GM23248 (cell line): Measurements from ENCODE around the gene NCF4. TPM values are rescaled to one million over a fixed set of nuclear protein-coding genes. Genes with fewer than 3 reads are reported as not detected.

Experiments
- DNase-seq: peaks from one replicate; pipeline ENCODE4 v3.0.0-alpha.2; 2015
- H2AFZ ChIP-seq: fragments of 200-600 bp; sonication (generic); 2 replicates; pipeline ENCODE4 v1.6.1; 2016; ENCODE audit warnings: antibody characterized with exemption
- H3F3A ChIP-seq: fragments of 200-600 bp; sonication (generic); 2 replicates; pipeline ENCODE4 v1.6.1; 2016; ENCODE audit warnings: mild to moderate bottlenecking, antibody characterized with exemption, mixed run types; ENCODE audit not compliant: insufficient read depth
- H3K27ac ChIP-seq: fragments of 200-600 bp; sonication (generic); 2 replicates; pipeline ENCODE4 v1.5.1; 2016; ENCODE audit warnings: mild to moderate bottlenecking
- H3K27me3 ChIP-seq: fragments of 200-600 bp; sonication (generic); replicated peaks from 2 replicates; pipeline ENCODE4 v1.6.1; 2016; ENCODE audit warnings: mild to moderate bottlenecking; ENCODE audit not compliant: insufficient read depth
- H3K36me3 ChIP-seq: fragments of 200-600 bp; sonication (generic); 2 replicates; pipeline ENCODE4 v1.6.1; 2016; ENCODE audit warnings: low read depth, mild to moderate bottlenecking
- H3K4me1 ChIP-seq: fragments of 200-600 bp; sonication (generic); 2 replicates; pipeline ENCODE4 v1.6.1; 2016; ENCODE audit warnings: mild to moderate bottlenecking; ENCODE audit not compliant: insufficient read depth
- H3K4me2 ChIP-seq: fragments of 200-600 bp; sonication (generic); one replicate; pipeline ENCODE4 v1.6.1; 2016; ENCODE audit warnings: mild to moderate bottlenecking; ENCODE audit not compliant: unreplicated experiment
- H3K4me3 ChIP-seq: fragments of 200-600 bp; sonication (generic); 2 replicates; pipeline ENCODE4 v1.5.1; 2016; ENCODE audit warnings: mild to moderate bottlenecking
- H3K79me2 ChIP-seq: fragments of 200-600 bp; sonication (generic); 2 replicates; pipeline ENCODE4 v1.6.1; 2016; ENCODE audit warnings: mild to moderate bottlenecking; ENCODE audit not compliant: insufficient read depth
- H3K9ac ChIP-seq: fragments of 200-600 bp; sonication (generic); 2 replicates; pipeline ENCODE4 v1.6.1; 2016; ENCODE audit warnings: mild to moderate bottlenecking
- H3K9me2 ChIP-seq: fragments of 200-600 bp; sonication (generic); 2 replicates; pipeline ENCODE4 v1.6.1; 2016; ENCODE audit warnings: mixed run types, mild to moderate bottlenecking, moderate library complexity; ENCODE audit not compliant: insufficient read depth
- H3K9me3 ChIP-seq: fragments of 200-600 bp; sonication (generic); one replicate; pipeline ENCODE4 v1.6.1; 2017; ENCODE audit warnings: low read depth
- H4K20me1 ChIP-seq: fragments of 200-600 bp; sonication (generic); 2 replicates; pipeline ENCODE4 v1.6.0; 2016; ENCODE audit not compliant: insufficient read depth
- EZH2 ChIP-seq: fragments of 200-600 bp; sonication (generic); IDR thresholded peaks from 2 replicates; pipeline ENCODE4 v1.6.1; 2018; ENCODE audit warnings: antibody characterized with exemption, mild to moderate bottlenecking; ENCODE audit not compliant: insufficient read depth, poor library complexity, severe bottlenecking
- EZH2phosphoT487 ChIP-seq: fragments of 200-600 bp; sonication (generic); IDR thresholded peaks from 2 replicates; pipeline ENCODE4 v1.6.1; 2018; ENCODE audit warnings: antibody characterized with exemption, moderate library complexity, mild to moderate bottlenecking, low read depth; ENCODE audit not compliant: insufficient read depth
- WGBS, 2 experiments: methylation state at CpG; one replicate each; pipeline ENCODE4 v1.1.6; 2015 to 2017; ENCODE audit warnings: low lambda C conversion rate in 2 of 2, low coverage in 1 of 2; ENCODE audit errors: missing lambda C conversion rate in 2 of 2; 5-methylcytosine and 5-hydroxymethylcytosine counted together
- in situ Hi-C: fragments of 300-500 bp; cut with MboI; formaldehyde crosslinking; loops from 2 replicates; pipeline ENCODE4 v1.15.0; 2020
- polyA plus RNA-seq: library from polyadenylated mRNA; unstranded; fragments of >200 nt; fragmentation: Nextera tagmentation; extraction: Ambion mirVana; gene quantifications from 2 replicates; pipeline ENCODE4 v1.2.1, GENCODE V29; 2016
- total RNA-seq: library from RNA; depleted of rRNA; stranded (reverse); fragments of >200 nt; shearing (Covaris generic); gene quantifications from 2 replicates; pipeline ENCODE4 v1.2.3, GENCODE V29; 2014

NCF4 gene
- total and polyA plus RNA-seq, 2 experiments from 2014 or later, result not detected

GRCh38 chr22:36831717-36832116 is 29.1 kb upstream of the NCF4 start:
- no peaks in the 10 kb centered on the region for H4K20me1 ChIP-seq
- H3F3A ChIP-seq, result no peaks in the 10 kb centered on the region
- TF ChIP-seq EZH2 (no peak), EZH2phosphoT487 (no peak)
- no peaks in the 10 kb centered on the region for H3K79me2 ChIP-seq
- H3K4me1 ChIP-seq, result no peaks in the 10 kb centered on the region
- H3K4me2 ChIP-seq, result no peak overlapping the region
- WGBS, 2 experiments, result 61 to 67% methylated on average over 3 of the region's 3 CpGs
- no peaks in the 10 kb centered on the region for H3K9me3 ChIP-seq
- H3K9me2 ChIP-seq, result no peaks in the 10 kb centered on the region
- H3K9ac ChIP-seq, result no peak overlapping the region
- H3K27me3 ChIP-seq, result peaks cover 53% of the 10 kb centered on the region
- H3K36me3 ChIP-seq, result no peaks in the 10 kb centered on the region
- no peak overlapping the region for H3K27ac ChIP-seq
- H2AFZ ChIP-seq, result no peak overlapping the region
- in situ Hi-C loops, result no loop called here
- no peak overlapping the region for H3K4me3 ChIP-seq
- no peak for DNase-seq

DNA sequence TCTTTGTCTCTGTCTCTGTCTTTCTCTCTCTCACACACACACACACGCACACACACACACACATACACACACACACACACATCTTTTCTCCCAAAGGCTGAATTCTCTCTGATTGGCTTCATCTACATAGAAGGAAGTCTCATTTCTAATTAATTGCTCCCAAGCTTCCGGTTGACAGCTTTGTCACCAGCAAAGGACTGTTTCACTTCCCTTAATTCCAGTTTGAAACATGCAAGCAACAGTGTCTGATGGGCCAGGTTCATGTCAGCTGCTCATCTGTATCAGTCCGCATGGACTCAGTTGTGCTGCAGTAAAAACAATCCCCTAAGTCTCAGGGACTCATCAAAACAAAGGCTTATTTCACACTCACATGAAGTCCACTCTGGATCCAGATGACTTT is 27.7 kb upstream of the NCF4 start:
- H3F3A ChIP-seq, result no peaks in the 10 kb centered on the region
- H3K36me3 ChIP-seq, result no peaks in the 10 kb centered on the region
- no peaks in the 10 kb centered on the region for H3K9me2 ChIP-seq
- H4K20me1 ChIP-seq, result no peaks in the 10 kb centered on the region
- no peak overlapping the region for H3K4me2 ChIP-seq
- DNase-seq, result no peak
- no peaks in the 10 kb centered on the region for H3K9me3 ChIP-seq
- peaks cover 40% of the 10 kb centered on the region for H3K27me3 ChIP-seq
- TF ChIP-seq EZH2phosphoT487 (no peak), EZH2 (no peak)
- no peak overlapping the region for H3K4me3 ChIP-seq
- 55 to 66% methylated on average over 3 of the region's 3 CpGs for WGBS, 2 experiments
- H2AFZ ChIP-seq, result no peak overlapping the region
- H3K4me1 ChIP-seq, result no peaks in the 10 kb centered on the region
- in situ Hi-C loops, result no loop called here
- no peak overlapping the region for H3K27ac ChIP-seq
- H3K79me2 ChIP-seq, result no peaks in the 10 kb centered on the region
- H3K9ac ChIP-seq, result no peak overlapping the region

DNA sequence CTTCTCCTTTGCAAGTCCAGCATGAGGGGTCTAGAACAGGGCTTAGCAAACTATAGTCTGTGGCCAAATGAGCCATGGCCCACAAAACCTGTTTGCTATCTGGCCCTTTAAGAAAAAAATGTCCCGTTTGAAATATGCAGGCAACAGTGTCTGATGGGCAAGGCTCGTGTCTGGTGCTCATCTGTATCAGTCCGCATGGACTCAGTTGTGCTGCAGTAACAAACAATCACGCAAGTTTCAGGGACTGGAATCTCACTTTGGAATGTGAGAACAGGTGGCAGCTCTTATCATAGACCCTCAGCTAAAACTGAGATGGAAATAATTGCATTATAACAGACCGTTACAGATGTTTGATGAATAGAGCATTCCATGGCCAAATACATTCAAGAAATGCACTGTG is 24.9 kb upstream of the NCF4 start:
- no peaks in the 10 kb centered on the region for H3K36me3 ChIP-seq
- 46 to 49% methylated on average over 5 of the region's 5 CpGs for WGBS, 2 experiments
- in situ Hi-C loops, result no loop called here

DNA sequence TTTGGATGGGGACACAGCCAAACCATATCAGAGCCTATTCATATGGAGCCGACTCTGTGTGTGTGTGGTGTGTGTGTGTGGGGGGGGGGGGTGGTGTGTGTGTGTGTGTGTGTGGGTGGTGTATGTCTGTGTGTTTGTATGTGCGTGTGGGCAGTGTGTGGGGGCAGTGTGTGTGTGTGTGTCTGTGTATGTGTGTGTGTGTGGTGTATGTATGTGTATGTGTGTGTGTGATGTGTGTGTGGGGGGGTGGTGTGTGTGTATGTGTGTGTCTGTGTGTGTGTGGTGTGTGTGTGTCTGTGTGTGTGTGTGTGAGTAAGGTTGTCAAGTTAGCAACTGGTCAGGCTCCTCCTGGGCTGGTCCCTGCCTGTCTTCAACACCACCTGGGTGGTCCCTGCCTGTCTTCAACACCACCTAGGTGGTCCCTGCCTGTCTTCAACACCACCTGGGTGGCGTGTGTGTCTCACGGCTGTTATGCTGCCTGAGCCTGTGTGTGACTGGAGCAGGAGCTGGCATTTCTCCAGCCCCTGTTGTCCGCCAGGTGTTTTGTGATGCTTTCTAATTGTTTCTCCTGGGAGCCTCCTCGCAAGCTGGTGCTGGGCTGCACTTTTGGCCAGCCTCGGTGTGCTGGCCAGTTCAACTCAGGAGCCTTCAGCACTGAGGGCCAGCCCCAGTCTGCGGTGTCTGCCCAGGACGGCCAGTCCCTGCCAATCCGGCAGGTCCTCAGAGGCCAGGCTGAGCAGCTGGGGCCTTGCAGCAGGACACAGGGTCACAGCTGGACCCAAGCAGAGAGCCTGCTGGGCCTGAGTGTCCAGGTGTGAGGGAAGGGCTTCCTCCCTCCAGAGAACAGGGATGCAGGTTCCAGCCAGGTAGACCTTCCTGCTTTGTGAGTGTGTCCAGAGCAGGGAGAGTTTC is 22.4 kb upstream of the NCF4 start:
- no peak overlapping the region for H3K9ac ChIP-seq
- no peak overlapping the region for H3K4me3 ChIP-seq
- peaks cover 9% of the 10 kb centered on the region for H3K4me1 ChIP-seq
- H2AFZ ChIP-seq, result no peak overlapping the region
- in situ Hi-C loops, result no loop called here
- no peaks in the 10 kb centered on the region for H3K79me2 ChIP-seq
- H3K9me2 ChIP-seq, result no peaks in the 10 kb centered on the region
- H4K20me1 ChIP-seq, result no peaks in the 10 kb centered on the region
- H3K27me3 ChIP-seq, result peaks cover 37% of the 10 kb centered on the region
- H3K36me3 ChIP-seq, result no peaks in the 10 kb centered on the region
- 59 to 65% methylated on average over 10 of the region's 10 CpGs for WGBS, 2 experiments
- TF ChIP-seq EZH2phosphoT487 (no peak), EZH2 (no peak)
- H3K27ac ChIP-seq, result no peak overlapping the region
- no peaks in the 10 kb centered on the region for H3F3A ChIP-seq
- no peak overlapping the region for H3K4me2 ChIP-seq
- no peak for DNase-seq
- no peaks in the 10 kb centered on the region for H3K9me3 ChIP-seq

More for the DNA sequence above, 24.9 kb upstream of the NCF4 start:
- no peaks in the 10 kb centered on the region for H3K9me2 ChIP-seq
- H3K4me1 ChIP-seq, result peaks cover 9% of the 10 kb centered on the region
- H3K4me3 ChIP-seq, result no peak overlapping the region
- H3K27ac ChIP-seq, result no peak overlapping the region
- DNase-seq, result no peak
- no peak overlapping the region for H2AFZ ChIP-seq
- peaks cover 29% of the 10 kb centered on the region for H3K27me3 ChIP-seq
- H3K79me2 ChIP-seq, result no peaks in the 10 kb centered on the region
- no peaks in the 10 kb centered on the region for H3F3A ChIP-seq
- H3K9me3 ChIP-seq, result no peaks in the 10 kb centered on the region
- TF ChIP-seq EZH2 (no peak), EZH2phosphoT487 (no peak)
- no peak overlapping the region for H3K9ac ChIP-seq
- no peaks in the 10 kb centered on the region for H4K20me1 ChIP-seq
- H3K4me2 ChIP-seq, result no peak overlapping the region
